ENCODE data around the gene RAD23B. TPM values are rescaled to one million over a fixed set of nuclear protein-coding genes. Genes with fewer than 3 reads are reported as not detected.

The RAD23B gene
- total RNA-seq, 1 donor from 2014 or later, result 207 TPM

DNA sequence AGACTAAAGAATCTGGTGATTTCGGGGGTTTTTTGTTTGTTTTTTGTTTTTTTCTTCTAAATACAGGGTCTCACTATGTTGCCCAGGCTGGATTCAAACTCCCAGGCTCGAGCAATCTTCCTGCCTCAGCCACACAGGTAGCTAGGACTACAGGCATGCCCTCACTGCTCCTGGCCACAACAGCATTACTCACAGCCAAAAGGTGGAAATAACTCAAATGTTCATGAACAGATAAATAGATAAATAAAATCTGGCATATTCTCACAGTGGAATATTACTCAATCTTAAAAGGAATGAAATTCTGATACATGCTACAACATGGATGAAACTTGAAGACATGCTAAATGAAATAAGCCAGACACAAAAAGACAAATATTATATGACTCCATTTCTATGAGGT, 19.8 kb upstream of the RAD23B start:
- no peak overlapping the region for H3K4me3 ChIP-seq (ENCODE audit: low read depth, low read length)
- H3K36me3 ChIP-seq (ENCODE audit: control insufficient read depth, insufficient read depth, low read length), result no peaks in the 10 kb centered on the region
- TF ChIP-seq, protein P1, sequence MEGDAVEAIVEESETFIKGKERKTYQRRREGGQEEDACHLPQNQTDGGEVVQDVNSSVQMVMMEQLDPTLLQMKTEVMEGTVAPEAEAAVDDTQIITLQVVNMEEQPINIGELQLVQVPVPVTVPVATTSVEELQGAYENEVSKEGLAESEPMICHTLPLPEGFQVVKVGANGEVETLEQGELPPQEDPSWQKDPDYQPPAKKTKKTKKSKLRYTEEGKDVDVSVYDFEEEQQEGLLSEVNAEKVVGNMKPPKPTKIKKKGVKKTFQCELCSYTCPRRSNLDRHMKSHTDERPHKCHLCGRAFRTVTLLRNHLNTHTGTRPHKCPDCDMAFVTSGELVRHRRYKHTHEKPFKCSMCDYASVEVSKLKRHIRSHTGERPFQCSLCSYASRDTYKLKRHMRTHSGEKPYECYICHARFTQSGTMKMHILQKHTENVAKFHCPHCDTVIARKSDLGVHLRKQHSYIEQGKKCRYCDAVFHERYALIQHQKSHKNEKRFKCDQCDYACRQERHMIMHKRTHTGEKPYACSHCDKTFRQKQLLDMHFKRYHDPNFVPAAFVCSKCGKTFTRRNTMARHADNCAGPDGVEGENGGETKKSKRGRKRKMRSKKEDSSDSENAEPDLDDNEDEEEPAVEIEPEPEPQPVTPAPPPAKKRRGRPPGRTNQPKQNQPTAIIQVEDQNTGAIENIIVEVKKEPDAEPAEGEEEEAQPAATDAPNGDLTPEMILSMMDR (IDR thresholded peaks at IDR 0.05; ENCODE audit: insufficient read depth, low read length, severe bottlenecking), result no peak
- no peaks in the 10 kb centered on the region for H3K27me3 ChIP-seq (ENCODE audit: control insufficient read depth, insufficient read depth, low read length)
- no peak for FAIRE-seq
- peak; percentile 58 for DNase-seq (ENCODE audit: low read depth)

DNA sequence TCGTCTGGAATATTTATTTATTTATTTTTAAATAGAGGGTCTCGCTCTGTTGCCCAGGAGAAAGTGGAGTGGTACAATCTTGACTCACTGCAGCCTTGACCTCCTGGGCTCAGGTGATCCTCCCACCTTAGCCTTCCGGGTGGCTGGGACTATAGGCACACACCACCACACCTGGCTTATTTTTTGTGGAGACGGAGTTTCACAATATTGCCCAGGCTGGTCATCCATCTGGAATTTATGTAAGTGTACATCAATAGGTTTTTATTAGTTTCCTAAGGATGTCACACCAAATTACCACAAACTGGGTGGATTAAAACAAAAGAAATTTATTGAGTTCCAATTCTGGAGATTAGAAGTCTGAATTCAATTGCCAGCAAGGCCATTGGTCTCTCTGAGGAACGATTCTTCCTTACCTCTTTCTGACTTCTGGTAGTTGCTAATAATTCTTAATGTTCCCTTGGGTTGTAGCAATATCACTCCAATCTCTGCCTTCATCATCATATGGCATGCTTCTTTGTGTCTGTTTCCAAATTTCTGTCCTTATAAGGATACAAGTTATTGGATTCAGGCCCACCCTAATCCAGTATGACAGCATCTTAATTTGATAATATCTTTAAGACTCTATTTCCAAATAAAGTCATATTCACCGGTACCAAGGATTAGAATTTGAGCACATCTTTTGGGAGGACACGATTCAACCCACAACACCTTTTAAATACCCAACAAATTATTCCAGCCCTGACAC, 16.3 kb upstream of the RAD23B start:
- Histone ChIP-seq H3K27me3 (ENCODE audit: control insufficient read depth, insufficient read depth, low read length) (no peaks in the 10 kb centered on the region), H3K36me3 (ENCODE audit: control insufficient read depth, insufficient read depth, low read length) (no peaks in the 10 kb centered on the region), H3K4me3 (ENCODE audit: low read depth, low read length) (no peak overlapping the region)
- FAIRE-seq (no peak), DNase-seq (ENCODE audit: low read depth) (no peak)
- TF ChIP-seq, protein P1 (IDR thresholded peaks at IDR 0.05; ENCODE audit: insufficient read depth, low read length, severe bottlenecking), result no peak

DNA sequence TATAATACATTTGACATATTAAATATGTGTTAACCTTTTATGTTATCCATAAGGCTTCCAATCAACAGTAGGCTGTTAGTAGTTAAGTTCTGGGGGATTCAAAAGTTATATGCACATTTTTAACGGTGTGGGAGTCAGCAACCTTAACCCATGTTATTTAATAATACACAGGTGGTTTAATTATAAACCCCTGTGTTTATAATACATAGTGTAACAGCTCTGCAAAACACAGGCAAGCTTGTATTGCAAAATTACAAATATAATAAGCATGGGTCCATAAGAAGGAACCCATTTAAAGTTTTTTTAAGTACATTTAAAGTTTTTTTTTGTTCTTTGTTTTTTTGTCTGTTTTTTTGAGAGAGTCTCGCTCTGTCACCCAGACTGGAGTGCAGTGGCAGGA, 14.5 kb upstream of the RAD23B start:
- DNase-seq (ENCODE audit: low read depth) (no peak), FAIRE-seq (no peak)
- Histone ChIP-seq H3K36me3 (ENCODE audit: control insufficient read depth, insufficient read depth, low read length) (no peaks in the 10 kb centered on the region), H3K4me3 (ENCODE audit: low read depth, low read length) (no peak overlapping the region), H3K27me3 (ENCODE audit: control insufficient read depth, insufficient read depth, low read length) (no peaks in the 10 kb centered on the region)
- TF ChIP-seq, protein P1 (IDR thresholded peaks at IDR 0.05; ENCODE audit: insufficient read depth, low read length, severe bottlenecking), result no peak

DNA sequence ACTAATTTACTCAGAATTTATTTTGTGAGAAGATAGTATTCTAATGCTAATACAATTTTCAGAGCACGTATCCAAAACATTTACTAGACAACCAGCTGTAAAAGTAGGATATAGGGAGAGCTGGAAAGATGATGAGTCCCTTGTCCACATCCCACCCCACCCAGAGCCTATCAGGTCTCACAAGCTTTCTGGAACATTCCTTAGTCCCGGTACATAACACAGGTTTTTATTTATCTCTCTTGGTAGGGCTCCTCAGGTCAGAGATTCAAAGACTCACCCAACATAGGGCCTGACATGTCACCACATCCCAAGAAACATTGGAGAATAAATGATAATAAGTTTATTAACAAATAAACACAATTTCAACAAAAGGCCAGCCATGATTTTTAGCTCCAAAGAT, 13.8 kb upstream of the RAD23B start:
- no peak overlapping the region for H3K4me3 ChIP-seq (ENCODE audit: low read depth, low read length)
- TF ChIP-seq, protein P1 (IDR thresholded peaks at IDR 0.05; ENCODE audit: insufficient read depth, low read length, severe bottlenecking), result no peak
- DNase-seq (ENCODE audit: low read depth) (no peak), FAIRE-seq (no peak)
- H3K27me3 ChIP-seq (ENCODE audit: control insufficient read depth, insufficient read depth, low read length), result no peaks in the 10 kb centered on the region
- no peaks in the 10 kb centered on the region for H3K36me3 ChIP-seq (ENCODE audit: control insufficient read depth, insufficient read depth, low read length)

DNA sequence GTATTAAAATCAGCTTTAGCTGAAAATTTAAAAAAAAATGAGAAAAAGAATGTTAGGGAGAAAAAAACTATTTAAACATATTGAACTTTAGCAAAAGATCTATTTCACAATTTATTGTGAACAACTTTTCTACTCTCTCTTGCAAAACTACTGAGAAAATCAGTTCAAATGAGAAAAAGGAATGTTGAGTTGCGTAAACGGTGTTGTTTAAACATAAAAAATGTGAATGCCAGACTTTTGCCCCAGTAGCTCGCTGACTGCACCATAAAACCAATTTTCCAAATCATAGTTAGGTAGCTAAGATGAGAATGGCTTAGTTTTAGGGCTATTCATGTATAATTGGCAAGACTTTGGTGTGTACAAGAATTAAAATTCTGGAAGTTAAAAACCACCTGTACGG, 13.4 kb upstream of the RAD23B start:
- H3K27me3 ChIP-seq (ENCODE audit: control insufficient read depth, insufficient read depth, low read length), result no peaks in the 10 kb centered on the region
- TF ChIP-seq, protein P1 (IDR thresholded peaks at IDR 0.05; ENCODE audit: insufficient read depth, low read length, severe bottlenecking), result no peak
- no peak overlapping the region for H3K4me3 ChIP-seq (ENCODE audit: low read depth, low read length)
- FAIRE-seq, result no peak
- H3K36me3 ChIP-seq (ENCODE audit: control insufficient read depth, insufficient read depth, low read length), result no peaks in the 10 kb centered on the region
- DNase-seq (ENCODE audit: low read depth), result no peak

DNA sequence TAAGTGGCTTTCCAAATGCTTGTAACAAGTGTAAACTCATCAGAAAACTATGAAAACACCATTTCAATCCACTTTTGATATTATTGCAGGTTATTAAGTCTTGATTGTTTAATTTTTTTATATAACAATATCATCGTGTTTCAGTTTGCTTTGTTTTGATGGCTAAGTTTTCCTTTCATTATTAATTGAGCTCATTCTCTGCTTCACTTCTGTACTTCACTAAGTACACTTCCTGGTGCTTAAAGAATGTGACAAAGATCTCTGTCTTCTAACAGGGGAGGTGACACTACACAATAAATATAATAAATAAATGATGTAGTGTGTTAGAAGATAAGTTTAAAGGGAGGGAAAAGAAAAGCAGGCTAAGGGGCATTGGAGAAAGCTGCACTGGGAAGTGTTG, 13.0 kb upstream of the RAD23B start:
- FAIRE-seq (no peak), DNase-seq (ENCODE audit: low read depth) (no peak)
- no peaks in the 10 kb centered on the region for H3K27me3 ChIP-seq (ENCODE audit: control insufficient read depth, insufficient read depth, low read length)
- no peaks in the 10 kb centered on the region for H3K36me3 ChIP-seq (ENCODE audit: control insufficient read depth, insufficient read depth, low read length)
- H3K4me3 ChIP-seq (ENCODE audit: low read depth, low read length), result no peak overlapping the region
- TF ChIP-seq, protein P1 (IDR thresholded peaks at IDR 0.05; ENCODE audit: insufficient read depth, low read length, severe bottlenecking), result no peak
